ENCODE data around the gene C22orf23. TPM values are rescaled to one million over a fixed set of nuclear protein-coding genes. Genes with fewer than 3 reads are reported as not detected.

The C22orf23 gene
- total and polyA plus RNA-seq, 2 of the 13 experiments (the other 11 are each of a cell fraction or from before 2014, with no cell fraction given) = 0.21 to 0.24 TPM

DNA sequence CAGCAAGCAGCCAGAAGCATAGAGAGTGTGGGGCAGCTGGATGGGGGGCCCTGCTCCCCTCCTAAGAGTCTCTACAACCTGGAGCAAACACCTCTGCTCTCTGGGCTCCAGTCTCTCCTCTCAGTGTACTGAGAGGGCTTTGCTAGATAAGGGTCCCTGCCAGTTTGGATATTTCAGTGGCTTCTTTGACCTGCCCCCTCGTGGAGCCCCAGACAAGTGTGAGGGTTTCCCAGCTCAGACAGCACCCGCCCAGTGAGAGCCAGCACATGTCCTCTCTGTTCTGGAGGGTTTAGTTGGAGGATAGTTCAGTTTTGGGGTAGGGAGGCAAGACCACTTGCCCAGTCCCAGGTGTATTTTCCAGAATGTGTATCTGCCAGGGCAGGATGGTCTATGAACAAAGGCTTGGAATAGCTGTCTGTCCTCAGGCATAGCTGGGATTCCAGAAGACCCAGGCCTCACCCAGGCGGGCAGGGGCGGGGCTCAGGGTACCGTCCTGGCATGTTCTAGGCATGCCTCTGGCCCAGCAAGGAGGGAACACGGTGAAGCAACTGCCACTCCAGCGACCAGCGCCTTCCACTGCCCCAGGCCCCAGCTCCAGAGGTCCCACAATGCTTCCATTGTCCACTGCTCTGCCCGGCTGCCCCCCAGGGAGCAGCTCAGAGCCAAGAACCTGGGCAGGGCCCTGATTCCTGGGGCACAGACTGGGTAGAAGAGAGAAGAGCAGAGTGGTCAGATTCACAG, 54.8 kb downstream of the C22orf23 start (continued):
- peak; percentile 87 for TF ChIP-seq ZNF687 (CRISPR knock-in tag; IDR thresholded peaks at IDR 0.05)
- TF ChIP-seq CHCHD3 (CRISPR knock-in tag; IDR thresholded peaks at IDR 0.05) = no peak
- no peak for TF ChIP-seq TMF1 (CRISPR knock-in tag; IDR thresholded peaks at IDR 0.05; ENCODE audit: low read depth)
- no peak for TF ChIP-seq ZFP36L1 (CRISPR knock-in tag; IDR thresholded peaks at IDR 0.05)
- TF ChIP-seq ZNF552 (CRISPR knock-in tag; IDR thresholded peaks at IDR 0.05; ENCODE audit: borderline replicate concordance) = no peak
- 0 out of 2 replicates have a peak, but pooled peaks have one; percentile 19 for TF ChIP-seq SAP130 (CRISPR knock-in tag; IDR thresholded peaks at IDR 0.05; ENCODE audit: low read depth)
- TF ChIP-seq MEIS2 (CRISPR knock-in tag; IDR thresholded peaks at IDR 0.05) = no peak
- peak; percentile 48; the same call in 1 of the 2 replicates for TF ChIP-seq CEBPB (IDR thresholded peaks at IDR 0.05; ENCODE audit: borderline replicate concordance, low read depth, low read length)
- TF ChIP-seq SMC3 (IDR thresholded peaks at IDR 0.05; ENCODE audit: low read length) = no peak
- TF ChIP-seq SNAI1 (CRISPR knock-in tag; IDR thresholded peaks at IDR 0.05; ENCODE audit: borderline replicate concordance) = no peak
- TF ChIP-seq PREB (CRISPR knock-in tag; IDR thresholded peaks at IDR 0.05) = no peak
- TF ChIP-seq, protein P1, sequence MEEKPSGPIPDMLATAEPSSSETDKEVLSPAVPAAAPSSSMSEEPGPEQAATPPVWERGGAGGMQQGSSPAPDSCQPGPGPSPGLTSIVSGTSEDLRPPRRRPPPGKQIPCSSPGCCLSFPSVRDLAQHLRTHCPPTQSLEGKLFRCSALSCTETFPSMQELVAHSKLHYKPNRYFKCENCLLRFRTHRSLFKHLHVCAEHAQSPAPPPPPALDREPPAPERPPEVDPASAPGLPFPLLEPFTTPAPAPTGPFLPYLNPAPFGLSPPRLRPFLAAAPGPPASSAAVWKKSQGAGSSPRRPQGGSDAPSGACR (CRISPR knock-in tag; IDR thresholded peaks at IDR 0.05) = no peak
- no peak for TF ChIP-seq ZNF12 (CRISPR knock-in tag; IDR thresholded peaks at IDR 0.05)
- no peak for TF ChIP-seq RERE (CRISPR knock-in tag; IDR thresholded peaks at IDR 0.05; ENCODE audit: low read depth)
- no peak for TF ChIP-seq MYC (CRISPR knock-in tag; IDR thresholded peaks at IDR 0.05; ENCODE audit: borderline replicate concordance)
- TF ChIP-seq ZSCAN30 (CRISPR knock-in tag; IDR thresholded peaks at IDR 0.05) = no peak
- no peak for TF ChIP-seq ETV6 (CRISPR knock-in tag; conservative IDR thresholded peaks at IDR 0.05)
- no peak for TF ChIP-seq NCOA1 (CRISPR knock-in tag; IDR thresholded peaks at IDR 0.05)
- TF ChIP-seq ZNF605 (CRISPR knock-in tag; IDR thresholded peaks at IDR 0.05) = peak; percentile 37; the same call in 1 of the 2 replicates

Data from HepG2 (cell line).